ENCODE results near the gene HOMER1.

DNA sequence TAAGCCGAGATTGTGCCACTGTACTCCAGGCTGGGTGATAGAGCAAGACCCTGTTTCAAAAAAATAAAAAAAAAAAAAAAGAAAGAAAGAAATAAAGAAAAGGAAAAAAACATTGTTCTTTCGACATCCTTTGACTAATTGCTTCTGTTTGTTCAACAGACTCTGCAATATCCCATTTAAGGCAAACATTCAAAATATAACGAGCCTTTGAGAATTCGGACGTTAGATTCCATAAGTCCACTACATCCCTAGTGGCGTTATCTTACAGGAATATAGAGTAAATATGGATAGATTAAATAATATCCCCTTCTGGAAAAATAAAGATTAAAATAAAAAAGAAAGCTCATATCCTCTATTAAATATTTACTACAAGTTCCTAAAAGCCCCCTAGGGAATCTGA, 27.0 kb upstream of the HOMER1 start:
- TF ChIP-seq POLR2A (IDR thresholded peaks at IDR 0.05): no peak
- TF ChIP-seq, protein P1, sequence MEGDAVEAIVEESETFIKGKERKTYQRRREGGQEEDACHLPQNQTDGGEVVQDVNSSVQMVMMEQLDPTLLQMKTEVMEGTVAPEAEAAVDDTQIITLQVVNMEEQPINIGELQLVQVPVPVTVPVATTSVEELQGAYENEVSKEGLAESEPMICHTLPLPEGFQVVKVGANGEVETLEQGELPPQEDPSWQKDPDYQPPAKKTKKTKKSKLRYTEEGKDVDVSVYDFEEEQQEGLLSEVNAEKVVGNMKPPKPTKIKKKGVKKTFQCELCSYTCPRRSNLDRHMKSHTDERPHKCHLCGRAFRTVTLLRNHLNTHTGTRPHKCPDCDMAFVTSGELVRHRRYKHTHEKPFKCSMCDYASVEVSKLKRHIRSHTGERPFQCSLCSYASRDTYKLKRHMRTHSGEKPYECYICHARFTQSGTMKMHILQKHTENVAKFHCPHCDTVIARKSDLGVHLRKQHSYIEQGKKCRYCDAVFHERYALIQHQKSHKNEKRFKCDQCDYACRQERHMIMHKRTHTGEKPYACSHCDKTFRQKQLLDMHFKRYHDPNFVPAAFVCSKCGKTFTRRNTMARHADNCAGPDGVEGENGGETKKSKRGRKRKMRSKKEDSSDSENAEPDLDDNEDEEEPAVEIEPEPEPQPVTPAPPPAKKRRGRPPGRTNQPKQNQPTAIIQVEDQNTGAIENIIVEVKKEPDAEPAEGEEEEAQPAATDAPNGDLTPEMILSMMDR (IDR thresholded peaks at IDR 0.05): no peak
